Kidney (tissue), 14 donors: ENCODE data around the gene GAB3. TPM values are rescaled to one million over a fixed set of nuclear protein-coding genes. Genes with fewer than 3 reads are reported as not detected.
A peak's percentile ranks its signal among the peaks of the same experiment; 100 is the strongest.
"Not testable (repeated sequence)": the region's sequence is repeated elsewhere in the genome, so short reads cannot be mapped to it uniquely, and the experiment has no call there.

Experiments
- DNase-seq, 5 donors: peaks; one replicate each; pipeline ENCODE4 v3.0.0-alpha.2; 2013 to 2020
- FAIRE-seq: peaks from 2 replicates; lab custom pipeline; 2012; peaks lifted over from hg19 to GRCh38; lab: Jason Lieb, UNC
- H3K27ac ChIP-seq, 2 donors: one replicate each; pipeline ENCODE4 v1.7.0; 2013; ENCODE audit warnings: low read depth in 2 of 2, low read length in 2 of 2, inconsistent platforms in 1 of 2
- H3K27me3 ChIP-seq: one replicate; pipeline ENCODE4 v1.7.1; 2013; ENCODE audit warnings: low read length, inconsistent platforms; ENCODE audit not compliant: control insufficient read depth, insufficient read depth
- H3K36me3 ChIP-seq, 3 donors: one replicate each; pipeline versions ENCODE4 v1.7.0 to v1.7.1; 2013; ENCODE audit warnings: low read length in 3 of 3, control low read depth in 1 of 3, inconsistent platforms in 1 of 3; ENCODE audit not compliant: insufficient read depth in 3 of 3, control insufficient read depth in 2 of 3
- H3K4me1 ChIP-seq, 3 donors: one replicate each; pipeline versions ENCODE4 v1.7.0 to v1.7.1; 2013; ENCODE audit warnings: low read length in 3 of 3, inconsistent platforms in 1 of 3, low read depth in 1 of 3; ENCODE audit not compliant: control insufficient read depth in 2 of 3, insufficient read depth in 2 of 3
- H3K4me3 ChIP-seq, 3 donors: one replicate each; pipeline versions ENCODE4 v1.7.0 to v1.8.1; 2013; ENCODE audit warnings: low read length in 3 of 3, control low read depth in 1 of 3, inconsistent platforms in 1 of 3
- H3K9ac ChIP-seq, 3 donors: one replicate each; pipeline versions ENCODE4 v1.7.0 to v1.7.1; 2013; ENCODE audit warnings: low read length in 3 of 3, control low read depth in 1 of 3, inconsistent platforms in 1 of 3
- H3K9me3 ChIP-seq, 3 donors: one replicate each; pipeline versions ENCODE4 v1.7.0 to v1.7.1; 2013; ENCODE audit warnings: low read length in 3 of 3, control low read depth in 1 of 3, inconsistent platforms in 1 of 3; ENCODE audit not compliant: control insufficient read depth in 2 of 3, insufficient read depth in 1 of 3
- CTCF ChIP-seq: IDR thresholded peaks from 3 replicates; pipeline ENCODE4 v1.5.1; 2012; ENCODE audit warnings: mild to moderate bottlenecking, moderate library complexity, borderline replicate concordance; ENCODE audit not compliant: insufficient read depth; ENCODE audit errors: extremely low read depth
- intact Hi-C: fragments of 100-400 bp; cut with DNase I; formaldehyde crosslinking; loops from one replicate; pipeline ENCODE4 v1.11.1; 2022
- polyA plus RNA-seq: library from polyadenylated mRNA; stranded (reverse); fragments of 350-450 nt; fragmentation: Illumina TruSeq; extraction: RNeasy Lipid Tissue Mini Kit (QIAGEN cat#74804); gene quantifications from one replicate; pipeline ENCODE4 v1.2.3, GENCODE V29; 2014; ENCODE audit warnings: low read depth, low replicate concordance; ENCODE audit not compliant: insufficient read depth
- total RNA-seq: library from RNA; stranded (reverse); fragmentation: NEBNext Ultra II Directional; extraction: Animal tissue kit (Norgen Biotek cat#: 25700); gene quantifications from one replicate; pipeline ENCODE4 v1.2.1, GENCODE V29; 2021
- donor health status: control.
- donor health status: control.
- donor health status: control.
- donor health status: control.
- donor health status: control.
- donor health status: DM: yes; HTN: yes; CAD: no.
- donor health status: Normal renal cell carcinoma (clear cell type).

GAB3 gene
- total and polyA plus RNA-seq, 2 donors from 2014 or later = 0.95 to 6.4 TPM

- intact Hi-C loops = no loop called here
These were observed 101.9 kb downstream of the GAB3 start for GRCh38 chrX:154648931-154649330.

GRCh38 chrX:154645745-154646378 is 105.0 kb downstream of the GAB3 start:
- H3K36me3 ChIP-seq, FAIRE-seq, H3K4me3 ChIP-seq, H3K27ac ChIP-seq, DNase-seq, H3K9me3 ChIP-seq, H3K27me3 ChIP-seq, H3K4me1 ChIP-seq, H3K9ac ChIP-seq, intact Hi-C loops: not testable (repeated sequence)

More at GRCh38 chrX:154648931-154649330, 101.9 kb downstream of the GAB3 start:
- FAIRE-seq (no peak), DNase-seq (peak in 1 of 5 donors; percentile 63)
- H3K4me3 ChIP-seq = no peak overlapping the region
- no peak overlapping the region for H3K9ac ChIP-seq
- TF ChIP-seq CTCF = no peak
- H3K27ac ChIP-seq = no peak overlapping the region
- no peaks in the 10 kb centered on the region for H3K4me1 ChIP-seq
- H3K9me3 ChIP-seq = no peaks in the 10 kb centered on the region
- no peaks in the 10 kb centered on the region for H3K27me3 ChIP-seq
- no peaks in the 10 kb centered on the region for H3K36me3 ChIP-seq

- H3K27me3 ChIP-seq, H3K4me3 ChIP-seq, intact Hi-C loops, H3K27ac ChIP-seq, H3K9me3 ChIP-seq, H3K4me1 ChIP-seq, FAIRE-seq, H3K36me3 ChIP-seq, DNase-seq, H3K9ac ChIP-seq: not testable (repeated sequence)
These were observed 107.2 kb downstream of the GAB3 start for GRCh38 chrX:154643708-154644107.

- DNase-seq, H3K27me3 ChIP-seq, H3K4me3 ChIP-seq, H3K4me1 ChIP-seq, H3K27ac ChIP-seq, H3K9ac ChIP-seq, H3K9me3 ChIP-seq, FAIRE-seq, intact Hi-C loops, H3K36me3 ChIP-seq: not testable (repeated sequence)
These were observed 109.1 kb downstream of the GAB3 start for GRCh38 chrX:154641740-154642139.

GRCh38 chrX:154633661-154634060 is 117.2 kb downstream of the GAB3 start:
- H3K9me3 ChIP-seq, FAIRE-seq, H3K9ac ChIP-seq, DNase-seq, intact Hi-C loops, H3K4me1 ChIP-seq, H3K4me3 ChIP-seq, H3K27me3 ChIP-seq, H3K27ac ChIP-seq, H3K36me3 ChIP-seq: not testable (repeated sequence)

- intact Hi-C loops, DNase-seq, H3K9ac ChIP-seq, H3K9me3 ChIP-seq, H3K36me3 ChIP-seq, FAIRE-seq, H3K4me3 ChIP-seq, H3K4me1 ChIP-seq, H3K27ac ChIP-seq, H3K27me3 ChIP-seq: not testable (repeated sequence)
These were observed 119.9 kb downstream of the GAB3 start for GRCh38 chrX:154630949-154631348.

- H3K27ac ChIP-seq, H3K36me3 ChIP-seq, intact Hi-C loops, FAIRE-seq, DNase-seq, H3K27me3 ChIP-seq, H3K4me3 ChIP-seq, H3K4me1 ChIP-seq, H3K9me3 ChIP-seq, H3K9ac ChIP-seq: not testable (repeated sequence)
These were observed 121.9 kb downstream of the GAB3 start for GRCh38 chrX:154628960-154629359.
